ENCODE measurements around the gene SUN1. TPM values are rescaled to one million over a fixed set of nuclear protein-coding genes. Genes with fewer than 3 reads are reported as not detected.

The SUN1 gene
- total and polyA plus RNA-seq, 2 experiments from 2014 or later = 63.3 to 145 TPM

DNA sequence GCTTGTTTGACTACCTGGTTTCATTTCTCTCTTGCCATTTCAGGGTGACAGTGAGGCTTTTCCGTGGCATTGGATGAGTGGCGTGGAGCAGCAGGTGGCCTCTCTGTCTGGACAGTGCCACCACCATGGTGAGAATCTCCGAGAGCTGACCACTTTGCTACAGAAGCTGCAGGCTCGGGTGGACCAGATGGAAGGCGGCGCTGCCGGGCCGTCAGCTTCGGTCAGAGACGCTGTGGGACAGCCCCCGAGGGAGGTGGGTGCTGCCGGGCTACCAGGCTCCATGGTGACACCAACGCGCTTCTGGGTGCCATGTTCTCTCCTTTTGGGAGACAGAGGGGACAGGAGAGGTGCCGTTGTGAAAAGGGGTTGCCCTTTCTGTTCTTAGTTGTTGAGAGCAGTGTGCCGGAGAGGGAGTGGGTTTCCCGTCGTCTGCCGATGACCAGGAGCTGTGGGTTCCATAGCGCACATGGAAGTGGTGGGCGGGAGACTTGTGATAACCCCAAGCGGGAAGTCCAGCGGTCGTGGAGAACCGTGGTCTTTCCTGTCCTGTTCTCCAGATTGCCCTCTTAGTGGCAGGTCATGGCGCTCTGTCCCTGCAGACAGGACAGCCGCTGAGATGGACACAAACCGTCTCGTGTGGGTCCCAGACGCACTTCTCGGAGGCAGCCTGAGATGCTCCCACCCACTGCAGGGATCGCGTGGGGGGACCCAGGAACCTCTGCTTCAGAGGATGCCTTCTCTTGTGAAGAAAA is 21.3 kb downstream of the SUN1 start:
- Histone ChIP-seq H3F3A (replicated peaks; ENCODE audit: low read depth) (no peaks in the 10 kb centered on the region), H3K36me3 (ENCODE audit: insufficient read depth) (peaks cover 37% of the 10 kb centered on the region; the same call in 1 of the 2 replicates), H4K20me1 (replicated peaks; ENCODE audit: insufficient read depth) (peaks cover 18% of the 10 kb centered on the region), H3K9me2 (ENCODE audit: insufficient read depth) (no peaks in the 10 kb centered on the region), H2AFZ (no peak overlapping the region), H3K4me1 (ENCODE audit: insufficient read depth) (no peaks in the 10 kb centered on the region), H3K27me3 (ENCODE audit: insufficient read depth) (no peaks in the 10 kb centered on the region), H3K79me2 (replicated peaks; ENCODE audit: insufficient read depth) (peaks cover 24% of the 10 kb centered on the region), H3K4me2 (no peak overlapping the region), H3K27ac (ENCODE audit: low read depth) (no peak overlapping the region), H3K4me3 (no peak overlapping the region)
- Mint-ChIP-seq H3K4me3 (no peak overlapping the region), H3K27ac (no peak overlapping the region), H3K9me3 (peaks cover 2% of the 10 kb centered on the region; the same call in 2 of the 3 replicates), H3K27me3 (ENCODE audit: insufficient read depth, low read depth, poor library complexity) (peaks cover 4% of the 10 kb centered on the region), H3K4me1 (no peaks in the 10 kb centered on the region; the same call in 2 of the 3 replicates), H3K36me3 (ENCODE audit: low read depth) (peaks cover 81% of the 10 kb centered on the region)
- ATAC-seq = no peak
- TF ChIP-seq ZNF331 (CRISPR knock-in tag; IDR thresholded peaks at IDR 0.05; ENCODE audit: low read depth) = no peak
- no peak for TF ChIP-seq STAT1 (IDR thresholded peaks at IDR 0.05; ENCODE audit: unreplicated experiment)
- TF ChIP-seq EZH2 (IDR thresholded peaks at IDR 0.05; ENCODE audit: low read depth, unreplicated experiment) = no peak
- TF ChIP-seq ZNF114 (CRISPR knock-in tag; IDR thresholded peaks at IDR 0.05) = no peak
- no peak for TF ChIP-seq NANOG (IDR thresholded peaks at IDR 0.05; ENCODE audit: borderline replicate concordance)
- TF ChIP-seq, protein P1, sequence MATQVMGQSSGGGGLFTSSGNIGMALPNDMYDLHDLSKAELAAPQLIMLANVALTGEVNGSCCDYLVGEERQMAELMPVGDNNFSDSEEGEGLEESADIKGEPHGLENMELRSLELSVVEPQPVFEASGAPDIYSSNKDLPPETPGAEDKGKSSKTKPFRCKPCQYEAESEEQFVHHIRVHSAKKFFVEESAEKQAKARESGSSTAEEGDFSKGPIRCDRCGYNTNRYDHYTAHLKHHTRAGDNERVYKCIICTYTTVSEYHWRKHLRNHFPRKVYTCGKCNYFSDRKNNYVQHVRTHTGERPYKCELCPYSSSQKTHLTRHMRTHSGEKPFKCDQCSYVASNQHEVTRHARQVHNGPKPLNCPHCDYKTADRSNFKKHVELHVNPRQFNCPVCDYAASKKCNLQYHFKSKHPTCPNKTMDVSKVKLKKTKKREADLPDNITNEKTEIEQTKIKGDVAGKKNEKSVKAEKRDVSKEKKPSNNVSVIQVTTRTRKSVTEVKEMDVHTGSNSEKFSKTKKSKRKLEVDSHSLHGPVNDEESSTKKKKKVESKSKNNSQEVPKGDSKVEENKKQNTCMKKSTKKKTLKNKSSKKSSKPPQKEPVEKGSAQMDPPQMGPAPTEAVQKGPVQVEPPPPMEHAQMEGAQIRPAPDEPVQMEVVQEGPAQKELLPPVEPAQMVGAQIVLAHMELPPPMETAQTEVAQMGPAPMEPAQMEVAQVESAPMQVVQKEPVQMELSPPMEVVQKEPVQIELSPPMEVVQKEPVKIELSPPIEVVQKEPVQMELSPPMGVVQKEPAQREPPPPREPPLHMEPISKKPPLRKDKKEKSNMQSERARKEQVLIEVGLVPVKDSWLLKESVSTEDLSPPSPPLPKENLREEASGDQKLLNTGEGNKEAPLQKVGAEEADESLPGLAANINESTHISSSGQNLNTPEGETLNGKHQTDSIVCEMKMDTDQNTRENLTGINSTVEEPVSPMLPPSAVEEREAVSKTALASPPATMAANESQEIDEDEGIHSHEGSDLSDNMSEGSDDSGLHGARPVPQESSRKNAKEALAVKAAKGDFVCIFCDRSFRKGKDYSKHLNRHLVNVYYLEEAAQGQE (IDR thresholded peaks at IDR 0.05; ENCODE audit: unreplicated experiment) = no peak
- TF ChIP-seq, protein P2, sequence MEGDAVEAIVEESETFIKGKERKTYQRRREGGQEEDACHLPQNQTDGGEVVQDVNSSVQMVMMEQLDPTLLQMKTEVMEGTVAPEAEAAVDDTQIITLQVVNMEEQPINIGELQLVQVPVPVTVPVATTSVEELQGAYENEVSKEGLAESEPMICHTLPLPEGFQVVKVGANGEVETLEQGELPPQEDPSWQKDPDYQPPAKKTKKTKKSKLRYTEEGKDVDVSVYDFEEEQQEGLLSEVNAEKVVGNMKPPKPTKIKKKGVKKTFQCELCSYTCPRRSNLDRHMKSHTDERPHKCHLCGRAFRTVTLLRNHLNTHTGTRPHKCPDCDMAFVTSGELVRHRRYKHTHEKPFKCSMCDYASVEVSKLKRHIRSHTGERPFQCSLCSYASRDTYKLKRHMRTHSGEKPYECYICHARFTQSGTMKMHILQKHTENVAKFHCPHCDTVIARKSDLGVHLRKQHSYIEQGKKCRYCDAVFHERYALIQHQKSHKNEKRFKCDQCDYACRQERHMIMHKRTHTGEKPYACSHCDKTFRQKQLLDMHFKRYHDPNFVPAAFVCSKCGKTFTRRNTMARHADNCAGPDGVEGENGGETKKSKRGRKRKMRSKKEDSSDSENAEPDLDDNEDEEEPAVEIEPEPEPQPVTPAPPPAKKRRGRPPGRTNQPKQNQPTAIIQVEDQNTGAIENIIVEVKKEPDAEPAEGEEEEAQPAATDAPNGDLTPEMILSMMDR (conservative IDR thresholded peaks at IDR 0.05; ENCODE audit: low read depth in 2 of 2) = no peak
- TF ChIP-seq, protein P3, sequence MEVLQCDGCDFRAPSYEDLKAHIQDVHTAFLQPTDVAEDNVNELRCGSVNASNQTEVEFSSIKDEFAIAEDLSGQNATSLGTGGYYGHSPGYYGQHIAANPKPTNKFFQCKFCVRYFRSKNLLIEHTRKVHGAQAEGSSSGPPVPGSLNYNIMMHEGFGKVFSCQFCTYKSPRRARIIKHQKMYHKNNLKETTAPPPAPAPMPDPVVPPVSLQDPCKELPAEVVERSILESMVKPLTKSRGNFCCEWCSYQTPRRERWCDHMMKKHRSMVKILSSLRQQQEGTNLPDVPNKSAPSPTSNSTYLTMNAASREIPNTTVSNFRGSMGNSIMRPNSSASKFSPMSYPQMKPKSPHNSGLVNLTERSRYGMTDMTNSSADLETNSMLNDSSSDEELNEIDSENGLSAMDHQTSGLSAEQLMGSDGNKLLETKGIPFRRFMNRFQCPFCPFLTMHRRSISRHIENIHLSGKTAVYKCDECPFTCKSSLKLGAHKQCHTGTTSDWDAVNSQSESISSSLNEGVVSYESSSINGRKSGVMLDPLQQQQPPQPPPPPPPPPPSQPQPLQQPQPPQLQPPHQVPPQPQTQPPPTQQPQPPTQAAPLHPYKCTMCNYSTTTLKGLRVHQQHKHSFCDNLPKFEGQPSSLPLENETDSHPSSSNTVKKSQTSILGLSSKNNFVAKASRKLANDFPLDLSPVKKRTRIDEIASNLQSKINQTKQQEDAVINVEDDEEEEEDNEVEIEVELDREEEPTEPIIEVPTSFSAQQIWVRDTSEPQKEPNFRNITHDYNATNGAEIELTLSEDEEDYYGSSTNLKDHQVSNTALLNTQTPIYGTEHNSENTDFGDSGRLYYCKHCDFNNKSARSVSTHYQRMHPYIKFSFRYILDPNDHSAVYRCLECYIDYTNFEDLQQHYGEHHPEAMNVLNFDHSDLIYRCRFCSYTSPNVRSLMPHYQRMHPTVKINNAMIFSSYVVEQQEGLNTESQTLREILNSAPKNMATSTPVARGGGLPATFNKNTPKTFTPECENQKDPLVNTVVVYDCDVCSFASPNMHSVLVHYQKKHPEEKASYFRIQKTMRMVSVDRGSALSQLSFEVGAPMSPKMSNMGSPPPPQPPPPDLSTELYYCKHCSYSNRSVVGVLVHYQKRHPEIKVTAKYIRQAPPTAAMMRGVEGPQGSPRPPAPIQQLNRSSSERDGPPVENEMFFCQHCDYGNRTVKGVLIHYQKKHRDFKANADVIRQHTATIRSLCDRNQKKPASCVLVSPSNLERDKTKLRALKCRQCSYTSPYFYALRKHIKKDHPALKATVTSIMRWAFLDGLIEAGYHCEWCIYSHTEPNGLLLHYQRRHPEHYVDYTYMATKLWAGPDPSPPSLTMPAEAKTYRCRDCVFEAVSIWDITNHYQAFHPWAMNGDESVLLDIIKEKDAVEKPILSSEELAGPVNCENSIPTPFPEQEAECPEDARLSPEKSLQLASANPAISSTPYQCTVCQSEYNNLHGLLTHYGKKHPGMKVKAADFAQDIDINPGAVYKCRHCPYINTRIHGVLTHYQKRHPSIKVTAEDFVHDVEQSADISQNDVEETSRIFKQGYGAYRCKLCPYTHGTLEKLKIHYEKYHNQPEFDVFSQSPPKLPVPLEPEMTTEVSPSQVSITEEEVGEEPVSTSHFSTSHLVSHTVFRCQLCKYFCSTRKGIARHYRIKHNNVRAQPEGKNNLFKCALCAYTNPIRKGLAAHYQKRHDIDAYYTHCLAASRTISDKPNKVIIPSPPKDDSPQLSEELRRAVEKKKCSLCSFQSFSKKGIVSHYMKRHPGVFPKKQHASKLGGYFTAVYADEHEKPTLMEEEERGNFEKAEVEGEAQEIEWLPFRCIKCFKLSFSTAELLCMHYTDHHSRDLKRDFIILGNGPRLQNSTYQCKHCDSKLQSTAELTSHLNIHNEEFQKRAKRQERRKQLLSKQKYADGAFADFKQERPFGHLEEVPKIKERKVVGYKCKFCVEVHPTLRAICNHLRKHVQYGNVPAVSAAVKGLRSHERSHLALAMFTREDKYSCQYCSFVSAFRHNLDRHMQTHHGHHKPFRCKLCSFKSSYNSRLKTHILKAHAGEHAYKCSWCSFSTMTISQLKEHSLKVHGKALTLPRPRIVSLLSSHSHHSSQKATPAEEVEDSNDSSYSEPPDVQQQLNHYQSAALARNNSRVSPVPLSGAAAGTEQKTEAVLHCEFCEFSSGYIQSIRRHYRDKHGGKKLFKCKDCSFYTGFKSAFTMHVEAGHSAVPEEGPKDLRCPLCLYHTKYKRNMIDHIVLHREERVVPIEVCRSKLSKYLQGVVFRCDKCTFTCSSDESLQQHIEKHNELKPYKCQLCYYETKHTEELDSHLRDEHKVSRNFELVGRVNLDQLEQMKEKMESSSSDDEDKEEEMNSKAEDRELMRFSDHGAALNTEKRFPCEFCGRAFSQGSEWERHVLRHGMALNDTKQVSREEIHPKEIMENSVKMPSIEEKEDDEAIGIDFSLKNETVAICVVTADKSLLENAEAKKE (CRISPR knock-in tag; IDR thresholded peaks at IDR 0.05) = no peak
- TF ChIP-seq, protein P4, sequence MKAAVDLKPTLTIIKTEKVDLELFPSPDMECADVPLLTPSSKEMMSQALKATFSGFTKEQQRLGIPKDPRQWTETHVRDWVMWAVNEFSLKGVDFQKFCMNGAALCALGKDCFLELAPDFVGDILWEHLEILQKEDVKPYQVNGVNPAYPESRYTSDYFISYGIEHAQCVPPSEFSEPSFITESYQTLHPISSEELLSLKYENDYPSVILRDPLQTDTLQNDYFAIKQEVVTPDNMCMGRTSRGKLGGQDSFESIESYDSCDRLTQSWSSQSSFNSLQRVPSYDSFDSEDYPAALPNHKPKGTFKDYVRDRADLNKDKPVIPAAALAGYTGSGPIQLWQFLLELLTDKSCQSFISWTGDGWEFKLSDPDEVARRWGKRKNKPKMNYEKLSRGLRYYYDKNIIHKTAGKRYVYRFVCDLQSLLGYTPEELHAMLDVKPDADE (IDR thresholded peaks at IDR 0.05) = no peak
- TF ChIP-seq CREB1 (CRISPR knock-in tag; IDR thresholded peaks at IDR 0.05; ENCODE audit: low read depth) = no peak
- no peak for TF ChIP-seq JUNB (IDR thresholded peaks at IDR 0.05; ENCODE audit: unreplicated experiment)
- TF ChIP-seq POLR2AphosphoS5 (IDR thresholded peaks at IDR 0.05; ENCODE audit: low read depth) = no peak
- TF ChIP-seq EZH2phosphoT487 (IDR thresholded peaks at IDR 0.05; ENCODE audit: unreplicated experiment) = no peak
- no peak for DNase-seq (ENCODE audit: low spot score)

Measured in GM23338 (cell line).